ENCODE results near the gene SEPTIN2. TPM values are rescaled to one million over a fixed set of nuclear protein-coding genes. Genes with fewer than 3 reads are reported as not detected.
"Not testable (repeated sequence)": the region's sequence is repeated elsewhere in the genome, so short reads cannot be mapped to it uniquely, and the experiment has no call there.

SEPTIN2 gene
- total RNA-seq, 2 donors from 2014 or later = 148 to 210 TPM

- Mint-ChIP-seq H3K27ac (no peak overlapping the region), H3K9me3 (peaks cover 0 to 16% of the 10 kb centered on the region in 2 donors), H3K36me3 (peaks cover 0 to 20% of the 10 kb centered on the region in 2 donors)
- ATAC-seq (no peak), DNase-seq (ENCODE audit: low spot score in 2 of 2) (no peak)
Measured at GRCh38 chr2:241279828-241280227, 35.9 kb upstream of the SEPTIN2 start.

GRCh38 chr2:241280291-241280690 lies 35.4 kb upstream of the SEPTIN2 start:
- Mint-ChIP-seq H3K36me3 (peaks cover 0 to 18% of the 10 kb centered on the region in 2 donors), H3K27ac (no peak overlapping the region)
- ATAC-seq = no peak

GRCh38 chr2:241282555-241282954 lies 33.2 kb upstream of the SEPTIN2 start:
- ATAC-seq = no peak
- Mint-ChIP-seq H3K27ac (no peak overlapping the region), H3K36me3 (peaks cover 0 to 5% of the 10 kb centered on the region in 2 donors), H3K9me3 (no peaks in the 10 kb centered on the region)
- no peak for DNase-seq (ENCODE audit: low spot score in 2 of 2)

More at GRCh38 chr2:241280291-241280690, 35.4 kb upstream of the SEPTIN2 start:
- no peak for DNase-seq (ENCODE audit: low spot score in 2 of 2)
- peaks cover 0 to 12% of the 10 kb centered on the region in 2 donors for H3K9me3 Mint-ChIP-seq

- ATAC-seq = no peak
- Mint-ChIP-seq H3K9me3 (no peaks in the 10 kb centered on the region), H3K36me3 (peaks cover 0 to 16% of the 10 kb centered on the region in 2 donors), H3K27ac (no peak overlapping the region)
- DNase-seq (ENCODE audit: low spot score in 2 of 2) = no peak
Measured at GRCh38 chr2:241285596-241285995, 30.1 kb upstream of the SEPTIN2 start.

GRCh38 chr2:241286348-241287090 lies 29.2 kb upstream of the SEPTIN2 start:
- no peak overlapping the region for H3K27ac Mint-ChIP-seq
- ATAC-seq = no peak
- no peaks in the 10 kb centered on the region for H3K9me3 Mint-ChIP-seq
- peaks cover 0 to 16% of the 10 kb centered on the region in 2 donors for H3K36me3 Mint-ChIP-seq
- no peak for DNase-seq (ENCODE audit: low spot score in 2 of 2)

GRCh38 chr2:241288324-241288888 lies 27.3 kb upstream of the SEPTIN2 start:
- Mint-ChIP-seq H3K9me3 (no peaks in the 10 kb centered on the region), H3K36me3 (peaks cover 0 to 16% of the 10 kb centered on the region in 2 donors)
- ATAC-seq = no peak

GRCh38 chr2:241289053-241289452 lies 26.7 kb upstream of the SEPTIN2 start:
- DNase-seq (ENCODE audit: low spot score in 2 of 2) (no peak), ATAC-seq (no peak)
- Mint-ChIP-seq H3K27ac (no peak overlapping the region), H3K9me3 (no peaks in the 10 kb centered on the region), H3K36me3 (peaks cover 0 to 16% of the 10 kb centered on the region in 2 donors)

More at GRCh38 chr2:241288324-241288888, 27.3 kb upstream of the SEPTIN2 start:
- H3K27ac Mint-ChIP-seq = no peak overlapping the region
- no peak for DNase-seq (ENCODE audit: low spot score in 2 of 2)

GRCh38 chr2:241289597-241289996 lies 26.1 kb upstream of the SEPTIN2 start:
- Mint-ChIP-seq H3K36me3 (peaks cover 0 to 16% of the 10 kb centered on the region in 2 donors), H3K9me3 (no peaks in the 10 kb centered on the region), H3K27ac (no peak overlapping the region)
- DNase-seq (ENCODE audit: low spot score in 2 of 2) (no peak), ATAC-seq (no peak)

- no peak for ATAC-seq
- peaks cover 0 to 11% of the 10 kb centered on the region in 2 donors for H3K36me3 Mint-ChIP-seq
Measured at GRCh38 chr2:241291153-241291552, 24.6 kb upstream of the SEPTIN2 start.

GRCh38 chr2:241291977-241292376 lies 23.7 kb upstream of the SEPTIN2 start:
- ATAC-seq = no peak
- peaks cover 0 to 11% of the 10 kb centered on the region in 2 donors for H3K36me3 Mint-ChIP-seq
- no peak for DNase-seq (ENCODE audit: low spot score in 2 of 2)
- H3K9me3 Mint-ChIP-seq = no peaks in the 10 kb centered on the region
- H3K27ac Mint-ChIP-seq = no peak overlapping the region

More at GRCh38 chr2:241291153-241291552, 24.6 kb upstream of the SEPTIN2 start:
- Mint-ChIP-seq H3K27ac (no peak overlapping the region), H3K9me3 (no peaks in the 10 kb centered on the region)
- no peak for DNase-seq (ENCODE audit: low spot score in 2 of 2)

- peaks cover 6 to 17% of the 10 kb centered on the region in 2 donors for H3K36me3 Mint-ChIP-seq
- not testable (repeated sequence) for H3K27ac Mint-ChIP-seq; H3K9me3 Mint-ChIP-seq; DNase-seq (ENCODE audit: low spot score in 2 of 2); ATAC-seq
Measured at GRCh38 chr2:241293378-241293797, 22.3 kb upstream of the SEPTIN2 start.

- Mint-ChIP-seq H3K27ac (no peak overlapping the region), H3K36me3 (peaks cover 6 to 13% of the 10 kb centered on the region in 2 donors), H3K9me3 (no peaks in the 10 kb centered on the region)
- ATAC-seq (no peak), DNase-seq (ENCODE audit: low spot score in 2 of 2) (no peak)
Measured at GRCh38 chr2:241295326-241296095, 20.2 kb upstream of the SEPTIN2 start.

- H3K36me3 Mint-ChIP-seq = peaks cover 6 to 13% of the 10 kb centered on the region in 2 donors
- no peak for ATAC-seq
- H3K27ac Mint-ChIP-seq = no peak overlapping the region
- no peaks in the 10 kb centered on the region for H3K9me3 Mint-ChIP-seq
- no peak for DNase-seq (ENCODE audit: low spot score in 2 of 2)
Measured at GRCh38 chr2:241296767-241297166, 19.0 kb upstream of the SEPTIN2 start.

- ATAC-seq (peak; percentile 22 to 56), DNase-seq (ENCODE audit: low spot score in 2 of 2) (no peak)
- Mint-ChIP-seq H3K27ac (no peak overlapping the region), H3K9me3 (no peaks in the 10 kb centered on the region), H3K36me3 (peaks cover 6 to 13% of the 10 kb centered on the region in 2 donors)
Measured at GRCh38 chr2:241298673-241299072, 17.1 kb upstream of the SEPTIN2 start.

- DNase-seq (ENCODE audit: low spot score in 2 of 2) = no peak
- peak; percentile 50 to 75 for ATAC-seq
- Mint-ChIP-seq H3K9me3 (no peaks in the 10 kb centered on the region), H3K27ac (no peak overlapping the region), H3K36me3 (peaks cover 6 to 13% of the 10 kb centered on the region in 2 donors)
Measured at GRCh38 chr2:241300000-241300399, 15.7 kb upstream of the SEPTIN2 start.

- DNase-seq (ENCODE audit: low spot score in 2 of 2) = no peak
- ATAC-seq = no peak
- H3K27ac Mint-ChIP-seq = peak overlapping the region in 1 of 2 donors; percentile 81
- no peaks in the 10 kb centered on the region for H3K9me3 Mint-ChIP-seq
- H3K36me3 Mint-ChIP-seq = peaks cover 6 to 13% of the 10 kb centered on the region in 2 donors
Measured at GRCh38 chr2:241302083-241302482, 13.6 kb upstream of the SEPTIN2 start.

All from activated naive CD4-positive, alpha-beta T cell treated with anti-CD3 and anti-CD28 coated beads, Interleukin-2, amount 50 U/mL, for 72 hours (primary cell).